GM19455 (cell line): ENCODE measurements around the gene CAMK2B.
"Not testable (repeated sequence)": the region's sequence is repeated elsewhere in the genome, so short reads cannot be mapped to it uniquely, and the experiment has no call there.

Source experiments
- ATAC-seq: cut with Tn5 transposase; IDR thresholded peaks from one replicate; pipeline ENCODE4 v1.9.1; 2021; ENCODE audit not compliant: unreplicated experiment

Gene CAMK2B

GRCh38 chr7:44175730-44176129 is 149.7 kb downstream of the CAMK2B start:
- no peak for ATAC-seq

- not testable (repeated sequence) for ATAC-seq
Observed at GRCh38 chr7:44174694-44174948, 150.8 kb downstream of the CAMK2B start.

DNA sequence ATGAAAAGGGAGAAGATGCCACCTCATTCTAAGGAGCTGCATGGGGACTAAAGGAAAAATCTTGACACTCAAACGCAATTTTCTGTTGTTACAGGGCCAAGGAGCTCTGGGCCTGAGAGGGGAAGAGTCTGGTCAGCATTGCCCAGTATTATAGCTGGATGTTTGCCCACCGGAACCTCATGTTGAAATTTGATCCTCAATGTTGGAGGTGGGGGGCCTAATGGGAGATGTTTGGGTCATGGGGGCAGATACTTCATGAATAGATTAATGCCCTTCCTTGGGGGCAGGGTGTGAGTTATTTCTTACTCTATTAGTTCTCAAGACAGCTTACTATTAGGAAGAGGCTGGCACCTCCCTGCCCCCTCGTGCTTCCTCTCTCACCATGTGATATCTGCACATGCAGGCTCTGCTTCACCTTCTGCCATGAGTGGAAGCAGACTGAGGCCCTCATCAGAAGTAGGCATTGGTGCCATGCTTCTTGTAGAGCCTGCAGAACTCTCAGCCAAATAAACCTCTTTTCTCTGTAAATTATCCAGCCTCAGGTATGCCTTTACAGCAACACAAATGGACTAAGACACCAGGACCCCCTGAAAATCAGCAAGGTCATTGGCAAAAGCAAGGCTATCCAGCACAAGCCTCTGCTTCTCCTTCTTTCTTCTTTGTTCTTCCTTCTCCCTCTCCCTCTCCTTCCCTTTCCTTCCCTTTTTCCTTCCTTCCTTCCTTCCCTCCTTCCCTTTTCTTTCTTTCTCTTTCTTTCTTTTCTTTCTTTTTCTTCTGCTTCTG is 151.3 kb downstream of the CAMK2B start:
- no peak for ATAC-seq

DNA sequence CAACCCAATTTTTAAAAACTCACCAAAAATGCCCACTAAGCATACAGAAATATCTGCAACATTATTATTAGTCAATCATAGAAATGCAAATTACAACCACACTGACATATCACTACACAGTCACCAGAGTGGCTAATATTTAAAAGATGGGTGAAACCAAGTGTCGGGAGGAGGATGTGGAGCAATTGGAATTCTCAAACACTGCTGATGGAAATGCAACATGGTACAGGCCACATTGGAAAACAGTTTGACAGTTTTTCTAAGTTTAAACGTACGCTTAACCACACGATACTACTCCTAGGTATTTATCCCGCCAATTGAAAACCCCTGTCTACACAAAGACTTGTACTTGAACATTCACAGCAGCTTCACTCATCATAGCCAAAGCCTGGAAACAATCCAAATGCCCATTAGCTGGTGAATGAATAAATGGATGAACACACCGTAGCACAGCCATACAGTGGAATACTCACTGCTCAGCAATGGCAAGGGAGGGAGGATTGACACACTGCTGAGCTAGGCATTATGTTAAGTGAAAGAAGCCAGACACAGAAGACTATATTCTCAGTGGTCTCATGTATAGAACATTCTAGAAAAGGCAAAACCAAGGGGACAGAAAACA is 152.5 kb downstream of the CAMK2B start:
- ATAC-seq, result no peak

GRCh38 chr7:44172352-44172751 is 153.0 kb downstream of the CAMK2B start:
- ATAC-seq, result no peak

GRCh38 chr7:44171901-44172300 is 153.5 kb downstream of the CAMK2B start:
- ATAC-seq, result not testable (repeated sequence)

- ATAC-seq, result no peak
Observed at GRCh38 chr7:44167920-44168319, 157.5 kb downstream of the CAMK2B start.
